Measurements from ENCODE around the gene VCL. TPM values are rescaled to one million over a fixed set of nuclear protein-coding genes. Genes with fewer than 3 reads are reported as not detected.

Gene VCL
- total and polyA plus RNA-seq, 2 of the 8 experiments (the other 6 are each of a cell fraction or from before 2014, with no cell fraction given), result 119 to 377 TPM

DNA sequence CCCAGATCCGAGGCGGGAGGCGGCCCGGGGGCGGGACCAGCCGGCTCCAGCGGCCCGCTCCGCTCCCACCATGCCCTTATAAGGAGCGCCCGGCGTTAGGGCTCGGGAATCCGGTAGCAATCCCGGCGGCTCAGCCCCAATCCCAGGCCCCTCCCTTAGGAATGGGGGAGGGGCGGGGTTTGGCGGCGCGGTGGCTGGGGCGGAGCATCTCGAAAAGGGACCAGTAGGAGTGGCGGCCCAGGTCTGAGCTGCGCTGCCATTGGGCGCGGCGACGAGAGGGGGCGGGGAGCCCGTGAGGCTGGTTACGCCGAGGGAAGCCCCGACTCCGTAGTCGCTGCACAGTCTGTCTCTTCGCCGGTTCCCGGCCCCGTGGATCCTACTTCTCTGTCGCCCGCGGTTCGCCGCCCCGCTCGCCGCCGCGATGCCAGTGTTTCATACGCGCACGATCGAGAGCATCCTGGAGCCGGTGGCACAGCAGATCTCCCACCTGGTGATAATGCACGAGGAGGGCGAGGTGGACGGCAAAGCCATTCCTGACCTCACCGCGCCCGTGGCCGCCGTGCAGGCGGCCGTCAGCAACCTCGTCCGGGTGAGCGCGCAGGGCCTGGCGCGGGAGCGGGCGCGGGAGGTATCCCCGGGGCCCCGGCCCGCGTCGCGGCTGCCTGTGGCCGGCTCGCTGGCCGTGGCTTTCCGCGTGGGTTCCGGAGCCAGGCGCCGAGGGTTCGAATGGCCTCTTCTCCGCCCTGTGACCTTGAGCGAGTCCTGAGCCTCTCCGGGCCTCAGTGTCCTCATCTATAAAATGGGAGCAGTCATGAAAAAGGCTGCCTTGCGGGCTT lies at the start of gene VCL (continued):
- peak in 1 of 2 experiments; percentile 86; a peak in 2 of 4 replicates for TF ChIP-seq SIN3A (conservative IDR thresholded peaks at IDR 0.05 in 1 of 2, IDR thresholded peaks at IDR 0.05 in 1 of 2; ENCODE audit: low read depth in 1 of 2, low read length in 2 of 2)
- TF ChIP-seq EP300 (IDR thresholded peaks at IDR 0.05; ENCODE audit: borderline replicate concordance in 1 of 2, low read depth in 2 of 2, low read length in 2 of 2), result peak in 1 of 2 experiments; percentile 81; a peak in 1 of 3 replicates
- TF ChIP-seq RFX5 (IDR thresholded peaks at IDR 0.05; ENCODE audit: borderline replicate concordance, low read depth, low read length), result no peak
- TF ChIP-seq CTBP2 (IDR thresholded peaks at IDR 0.05; ENCODE audit: borderline replicate concordance, insufficient read depth, insufficient read length, low read length), result no peak
- peak; percentile 37; the same call in 1 of the 2 replicates for TF ChIP-seq SP2 (IDR thresholded peaks at IDR 0.05; ENCODE audit: low read length)
- TF ChIP-seq KDM5A (IDR thresholded peaks at IDR 0.05; ENCODE audit: low read length), result no peak
- peak; percentile 43; the same call in 1 of the 2 replicates for TF ChIP-seq CREB1 (IDR thresholded peaks at IDR 0.05)
- no peak for TF ChIP-seq BRCA1 (IDR thresholded peaks at IDR 0.05; ENCODE audit: low read depth, low read length)
- no peak for TF ChIP-seq SIRT6 (IDR thresholded peaks at IDR 0.05; ENCODE audit: low read length)
- TF ChIP-seq CHD1 (IDR thresholded peaks at IDR 0.05; ENCODE audit: low read depth, low read length), result peak; percentile 66; the same call in 1 of the 2 replicates
- TF ChIP-seq ASH2L (IDR thresholded peaks at IDR 0.05; ENCODE audit: low read length), result no peak
- TF ChIP-seq MAFK (IDR thresholded peaks at IDR 0.05; ENCODE audit: low read depth, low read length), result no peak
- TF ChIP-seq RBBP5 (IDR thresholded peaks at IDR 0.05; ENCODE audit: borderline replicate concordance, low read depth, low read length), result peak; percentile 88; the same call in 1 of the 2 replicates
- peak; percentile 71 for TF ChIP-seq KDM4A (IDR thresholded peaks at IDR 0.05; ENCODE audit: low read depth, low read length, severe bottlenecking)
- TF ChIP-seq POLR2AphosphoS5 (IDR thresholded peaks at IDR 0.05; ENCODE audit: low read depth, low read length), result peak; percentile 98
- no peak for TF ChIP-seq CBX5 (IDR thresholded peaks at IDR 0.05; ENCODE audit: low read depth, low read length)
- TF ChIP-seq, protein P1, sequence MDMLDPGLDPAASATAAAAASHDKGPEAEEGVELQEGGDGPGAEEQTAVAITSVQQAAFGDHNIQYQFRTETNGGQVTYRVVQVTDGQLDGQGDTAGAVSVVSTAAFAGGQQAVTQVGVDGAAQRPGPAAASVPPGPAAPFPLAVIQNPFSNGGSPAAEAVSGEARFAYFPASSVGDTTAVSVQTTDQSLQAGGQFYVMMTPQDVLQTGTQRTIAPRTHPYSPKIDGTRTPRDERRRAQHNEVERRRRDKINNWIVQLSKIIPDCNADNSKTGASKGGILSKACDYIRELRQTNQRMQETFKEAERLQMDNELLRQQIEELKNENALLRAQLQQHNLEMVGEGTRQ (IDR thresholded peaks at IDR 0.05; ENCODE audit: low read length), result no peak
- TF ChIP-seq TAF1 (IDR thresholded peaks at IDR 0.05; ENCODE audit: low read depth, low read length), result peak; percentile 99
- TF ChIP-seq JUND (IDR thresholded peaks at IDR 0.05; ENCODE audit: low read length), result no peak
- TF ChIP-seq, protein P2, sequence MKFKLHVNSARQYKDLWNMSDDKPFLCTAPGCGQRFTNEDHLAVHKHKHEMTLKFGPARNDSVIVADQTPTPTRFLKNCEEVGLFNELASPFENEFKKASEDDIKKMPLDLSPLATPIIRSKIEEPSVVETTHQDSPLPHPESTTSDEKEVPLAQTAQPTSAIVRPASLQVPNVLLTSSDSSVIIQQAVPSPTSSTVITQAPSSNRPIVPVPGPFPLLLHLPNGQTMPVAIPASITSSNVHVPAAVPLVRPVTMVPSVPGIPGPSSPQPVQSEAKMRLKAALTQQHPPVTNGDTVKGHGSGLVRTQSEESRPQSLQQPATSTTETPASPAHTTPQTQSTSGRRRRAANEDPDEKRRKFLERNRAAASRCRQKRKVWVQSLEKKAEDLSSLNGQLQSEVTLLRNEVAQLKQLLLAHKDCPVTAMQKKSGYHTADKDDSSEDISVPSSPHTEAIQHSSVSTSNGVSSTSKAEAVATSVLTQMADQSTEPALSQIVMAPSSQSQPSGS (IDR thresholded peaks at IDR 0.05; ENCODE audit: low read length), result no peak
- peak; percentile 94 for TF ChIP-seq GTF2F1 (IDR thresholded peaks at IDR 0.05; ENCODE audit: borderline replicate concordance, low read depth, low read length)

All from H1 (cell line).